H1 (cell line): ENCODE data around the gene ZNF175. TPM values are rescaled to one million over a fixed set of nuclear protein-coding genes. Genes with fewer than 3 reads are reported as not detected.

Source experiments
- ATF2 ChIP-seq: IDR thresholded peaks from 2 replicates; pipeline ENCODE4 v1.6.1; 2012; ENCODE audit warnings: low read length, inconsistent platforms
- polyA plus RNA-seq, 7 experiments: library from polyadenylated mRNA; depleted of rRNA in 3 of 7; stranded (reverse) in 5 of 7; unstranded in 2 of 7; fragments of >200 nt in 5 of 7; fragments of 200-250 nt in 2 of 7; gene quantifications; 1 replicate in 5 of 7; 2 replicates in 1 of 7; 4 replicates in 1 of 7; pipeline versions ENCODE4 v1.2.1 to v1.2.3, GENCODE V29; 2011 to 2013; ENCODE audit warnings: missing spikeins in 2 of 7, mixed read lengths in 2 of 7
- total RNA-seq: library from RNA; stranded (reverse); fragmentation: NEBNext Ultra II Directional; extraction: Animal tissue kit (Norgen Biotek cat#: 25700); gene quantifications from 2 replicates; pipeline ENCODE4 v1.2.1, GENCODE V29; 2021

Gene ZNF175
- total and polyA plus RNA-seq, 2 of the 8 experiments (the other 6 are each of a cell fraction or from before 2014, with no cell fraction given) = 1.7 to 11.1 TPM

- no peak for TF ChIP-seq ATF2
Measured at GRCh38 chr19:51529301-51529700, 41.8 kb upstream of the ZNF175 start (continued).
